ENCODE results near the gene PFKL.

The PFKL gene

GRCh38 chr21:44366586-44367211 lies 66.8 kb downstream of the PFKL start:
- TF ChIP-seq CTCF (IDR thresholded peaks at IDR 0.05; ENCODE audit: low read depth, low read length, missing control alignments) = no peak
- no peak overlapping the region for H3K4me3 ChIP-seq (ENCODE audit: low read depth, low read length)
- no peak for DNase-seq (ENCODE audit: low read depth)

- TF ChIP-seq CTCF (IDR thresholded peaks at IDR 0.05; ENCODE audit: low read depth, low read length, missing control alignments) = no peak
- no peak for DNase-seq (ENCODE audit: low read depth)
- H3K4me3 ChIP-seq (ENCODE audit: low read depth, low read length) = no peak overlapping the region
These were observed 69.0 kb downstream of the PFKL start for GRCh38 chr21:44368711-44369446.

GRCh38 chr21:44370027-44370735 lies 70.3 kb downstream of the PFKL start:
- no peak overlapping the region for H3K4me3 ChIP-seq (ENCODE audit: low read depth, low read length)
- no peak for DNase-seq (ENCODE audit: low read depth)
- no peak for TF ChIP-seq CTCF (IDR thresholded peaks at IDR 0.05; ENCODE audit: low read depth, low read length, missing control alignments)

- H3K4me3 ChIP-seq (ENCODE audit: low read depth, low read length) = no peak overlapping the region
- TF ChIP-seq CTCF (IDR thresholded peaks at IDR 0.05; ENCODE audit: low read depth, low read length, missing control alignments) = no peak
- DNase-seq (ENCODE audit: low read depth) = no peak
These were observed 71.0 kb downstream of the PFKL start for GRCh38 chr21:44370786-44371410.

- DNase-seq (ENCODE audit: low read depth) = no peak
- no peak for TF ChIP-seq CTCF (IDR thresholded peaks at IDR 0.05; ENCODE audit: low read depth, low read length, missing control alignments)
- H3K4me3 ChIP-seq (ENCODE audit: low read depth, low read length) = no peak overlapping the region
These were observed 71.7 kb downstream of the PFKL start for GRCh38 chr21:44371596-44371995.

- no peak for TF ChIP-seq CTCF (IDR thresholded peaks at IDR 0.05; ENCODE audit: low read depth, low read length, missing control alignments)
- DNase-seq (ENCODE audit: low read depth) = no peak
These were observed 72.8 kb downstream of the PFKL start for GRCh38 chr21:44372616-44373015.

More at GRCh38 chr21:44372616-44373015, 72.8 kb downstream of the PFKL start:
- H3K4me3 ChIP-seq (ENCODE audit: low read depth, low read length) = no peak overlapping the region
